Endothelial cell of umbilical vein (primary cell): ENCODE results near the gene PRKD2. TPM values are rescaled to one million over a fixed set of nuclear protein-coding genes. Genes with fewer than 3 reads are reported as not detected.

Experiments used
- BruUV-seq: library from RNA; stranded (reverse); fragments of 400-500 nt; replicated peaks from 2 replicates; lab custom pipeline; 2021; lab: Mats Ljungman, UMichigan
- CTCF ChIA-PET: fragments of 300-600, 350-600 bp; sonication (Branson Sonifier 250); formaldehyde crosslinking; loops from one replicate; lab custom pipeline; 2021; ENCODE audit warnings: antibody characterized with exemption, inconsistent platforms; lab: Charles Lee
- POLR2A ChIA-PET: fragments of 300-600, 350-600 bp; sonication (Branson Sonifier 250); formaldehyde crosslinking; loops from one replicate; lab custom pipeline; 2021; ENCODE audit warnings: antibody characterized with exemption, inconsistent platforms; lab: Charles Lee
- DNase-seq: peaks from one replicate; pipeline ENCODE4 v3.0.0-alpha.2; 2011; ENCODE audit warnings: low read depth, low spot score
- FAIRE-seq: peaks from 2 replicates; lab custom pipeline; 2011; peaks lifted over from hg19 to GRCh38; lab: Jason Lieb, UNC
- H2AFZ ChIP-seq: 2 replicates; pipeline ENCODE4 v1.6.0; 2012; ENCODE audit warnings: low read depth, low read length, control low read depth, inconsistent platforms
- H3K27ac ChIP-seq: 2 replicates; pipeline ENCODE4 v1.5.1; 2011; ENCODE audit warnings: low read depth, mild to moderate bottlenecking, control low read depth, low read length, moderate library complexity; ENCODE audit not compliant: insufficient read depth
- H3K27me3 ChIP-seq, 2 experiments: 2 replicates each; pipeline versions ENCODE4 v1.6.0 to v1.6.1; 2011; ENCODE audit warnings: low read length in 2 of 2, mixed read lengths in 1 of 2; ENCODE audit not compliant: control insufficient read depth in 2 of 2, insufficient read depth in 2 of 2
- H3K36me3 ChIP-seq, 2 experiments: 2 replicates in 1 of 2; 3 replicates in 1 of 2; pipeline ENCODE4 v1.5.1; 2011; ENCODE audit warnings: low read length in 2 of 2, mild to moderate bottlenecking in 1 of 2, moderate library complexity in 1 of 2; ENCODE audit not compliant: control insufficient read depth in 2 of 2, insufficient read depth in 2 of 2; ENCODE audit errors: extremely low read depth in 1 of 2
- H3K4me1 ChIP-seq: 3 replicates; pipeline ENCODE4 v1.5.1; 2011; ENCODE audit warnings: mild to moderate bottlenecking, low read length; ENCODE audit not compliant: control insufficient read depth, insufficient read depth; ENCODE audit errors: extremely low read depth
- H3K4me2 ChIP-seq: 2 replicates; pipeline ENCODE4 v1.6.1; 2011; ENCODE audit warnings: low read length, control low read depth, mixed read lengths; ENCODE audit not compliant: insufficient read depth
- H3K4me3 ChIP-seq, 3 experiments: fragments of 200-600 bp in 1 of 3; sonication (generic), shearing (Covaris generic) in 1 of 3; replicated peaks in 1 of 3; 2 replicates each; pipeline ENCODE4 v1.5.1; 2011 to 2016; ENCODE audit warnings: control low read depth in 3 of 3, low read length in 3 of 3, mild to moderate bottlenecking in 2 of 3, inconsistent platforms in 1 of 3, low read depth in 1 of 3, moderate library complexity in 1 of 3; ENCODE audit not compliant: insufficient read depth in 1 of 3
- H3K79me2 ChIP-seq: 2 replicates; pipeline ENCODE4 v1.6.0; 2012; ENCODE audit warnings: low read length, inconsistent platforms; ENCODE audit not compliant: control insufficient read depth, insufficient read depth
- H3K9ac ChIP-seq: replicated peaks from 2 replicates; pipeline ENCODE3; 2011; ENCODE audit warnings: low read length, control low read depth; ENCODE audit not compliant: insufficient read depth; ENCODE audit errors: extremely low read depth
- H3K9me1 ChIP-seq: replicated peaks from 3 replicates; pipeline ENCODE4 v1.6.0; 2011; ENCODE audit warnings: mild to moderate bottlenecking, low read length; ENCODE audit not compliant: control insufficient read depth, insufficient read depth; ENCODE audit errors: extremely low read depth
- H3K9me3 ChIP-seq: replicated peaks from 2 replicates; pipeline ENCODE4 v1.5.1; 2012; ENCODE audit warnings: low read length, inconsistent platforms; ENCODE audit not compliant: control insufficient read depth, insufficient read depth
- H4K20me1 ChIP-seq: replicated peaks from 2 replicates; pipeline ENCODE3; 2011; ENCODE audit warnings: mild to moderate bottlenecking, low read length; ENCODE audit not compliant: control insufficient read depth, insufficient read depth; ENCODE audit errors: extremely low read depth
- EZH2 ChIP-seq: IDR thresholded peaks from 2 replicates; pipeline ENCODE4 v1.6.1; 2012; ENCODE audit warnings: borderline replicate concordance, low read depth, mild to moderate bottlenecking, moderate library complexity, low read length, inconsistent platforms; ENCODE audit not compliant: severe bottlenecking
- FOS ChIP-seq: IDR thresholded peaks from 2 replicates; pipeline ENCODE4 v1.6.1; 2011; ENCODE audit warnings: mild to moderate bottlenecking, low read length, moderate library complexity, borderline replicate concordance; ENCODE audit not compliant: insufficient read depth
- GATA2 ChIP-seq: IDR thresholded peaks from 2 replicates; pipeline ENCODE4 v1.7.0; 2011; ENCODE audit warnings: low read depth, mild to moderate bottlenecking, moderate library complexity, mixed read lengths, low read length; ENCODE audit not compliant: insufficient read length, insufficient read depth
- JUN ChIP-seq: IDR thresholded peaks from 2 replicates; pipeline ENCODE4 v1.6.1; 2011; ENCODE audit warnings: borderline replicate concordance, low read depth; ENCODE audit not compliant: insufficient read length, insufficient read depth
- MYC ChIP-seq: IDR thresholded peaks from one replicate; pipeline ENCODE4 v1.6.1; 2011; ENCODE audit warnings: mild to moderate bottlenecking, low read depth, low read length
- POLR2A ChIP-seq: IDR thresholded peaks from 2 replicates; pipeline ENCODE4 v1.6.1; 2012; ENCODE audit warnings: low read depth, mild to moderate bottlenecking, control low read depth, low read length
- POLR2AphosphoS5 ChIP-seq: IDR thresholded peaks from 2 replicates; pipeline ENCODE4 v1.6.1; 2012; ENCODE audit warnings: low read depth, mild to moderate bottlenecking, control low read depth, low read length, moderate library complexity; ENCODE audit not compliant: insufficient read depth
- dilution Hi-C: fragments of 300-500 bp; cut with MboI; formaldehyde crosslinking; loops from one replicate; pipeline ENCODE4 v1.15.0; 2019; ENCODE audit warnings: low sequenced_read_pairs; ENCODE audit not compliant: extremely low pct_ligation_motif_present
- intact Hi-C: fragments of 100-400 bp; cut with micrococcal nuclease; formaldehyde crosslinking; loops from one replicate; pipeline ENCODE4 v1.10.0; 2022
- polyA plus RNA-seq, 4 experiments: library from polyadenylated mRNA; depleted of rRNA in 3 of 4; stranded (reverse) in 3 of 4; unstranded in 1 of 4; fragments of >200 nt; gene quantifications; 2 replicates each; pipeline versions ENCODE4 v1.2.1 to v1.2.3, GENCODE V29; 2011 to 2012; ENCODE audit warnings: missing spikeins in 1 of 4
- total RNA-seq: library from RNA; stranded (reverse); gene quantifications from 2 replicates; pipeline ENCODE4 v1.2.3, GENCODE V29; 2021
- TF ChIP-seq, protein P1 (sequence below): IDR thresholded peaks from 2 replicates; pipeline ENCODE4 v1.6.1; 2011; ENCODE audit not compliant: insufficient read depth, insufficient read length
- TF ChIP-seq, protein P2 (sequence below), 2 donors: IDR thresholded peaks; 1 replicate in 1 of 2; 2 replicates in 1 of 2; pipeline ENCODE4 v1.5.1; 2011; ENCODE audit warnings: low read length in 2 of 2, mild to moderate bottlenecking in 2 of 2, moderate library complexity in 2 of 2, control low read depth in 1 of 2, inconsistent platforms in 1 of 2, low read depth in 1 of 2; ENCODE audit not compliant: insufficient read depth in 1 of 2; ENCODE audit errors: extremely low read depth in 1 of 2

Gene PRKD2
- total and polyA plus RNA-seq, 2 donors (not counting 3 experiments of a cell fraction or from before 2014, with no cell fraction given), result 40.4 to 94.9 TPM

DNA sequence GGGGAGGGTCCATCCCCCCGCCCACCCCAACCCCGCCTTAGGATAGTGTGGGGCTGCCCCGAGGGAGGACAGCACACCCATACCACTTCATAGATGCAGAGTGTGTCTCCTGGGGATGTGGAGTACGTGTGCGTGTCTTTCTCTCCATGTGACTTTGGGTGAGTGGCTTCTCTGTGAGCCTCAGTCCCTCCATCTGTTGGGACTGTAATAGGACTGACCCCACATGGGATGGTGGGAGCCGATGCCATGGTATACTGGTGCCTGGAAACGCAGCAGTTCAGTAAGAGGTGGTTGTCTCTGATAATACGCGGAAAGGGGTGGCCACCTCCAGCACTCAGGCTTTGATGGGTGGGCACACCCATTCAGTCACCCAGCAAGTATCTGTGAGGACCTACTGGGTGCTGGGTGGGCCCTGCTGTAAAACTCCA lies 816 bp upstream of the PRKD2 start:
- H3K79me2 ChIP-seq, result peaks cover 32% of the 10 kb centered on the region
- no peaks in the 10 kb centered on the region for H3K9me1 ChIP-seq
- no peak overlapping the region for H3K4me2 ChIP-seq
- TF ChIP-seq EZH2 (no peak), JUN (no peak), POLR2A (no peak), MYC (no peak), POLR2AphosphoS5 (no peak), GATA2 (no peak), FOS (no peak)
- TF ChIP-seq, protein P1, sequence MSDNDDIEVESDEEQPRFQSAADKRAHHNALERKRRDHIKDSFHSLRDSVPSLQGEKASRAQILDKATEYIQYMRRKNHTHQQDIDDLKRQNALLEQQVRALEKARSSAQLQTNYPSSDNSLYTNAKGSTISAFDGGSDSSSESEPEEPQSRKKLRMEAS, result no peak
- TF ChIP-seq, protein P2, sequence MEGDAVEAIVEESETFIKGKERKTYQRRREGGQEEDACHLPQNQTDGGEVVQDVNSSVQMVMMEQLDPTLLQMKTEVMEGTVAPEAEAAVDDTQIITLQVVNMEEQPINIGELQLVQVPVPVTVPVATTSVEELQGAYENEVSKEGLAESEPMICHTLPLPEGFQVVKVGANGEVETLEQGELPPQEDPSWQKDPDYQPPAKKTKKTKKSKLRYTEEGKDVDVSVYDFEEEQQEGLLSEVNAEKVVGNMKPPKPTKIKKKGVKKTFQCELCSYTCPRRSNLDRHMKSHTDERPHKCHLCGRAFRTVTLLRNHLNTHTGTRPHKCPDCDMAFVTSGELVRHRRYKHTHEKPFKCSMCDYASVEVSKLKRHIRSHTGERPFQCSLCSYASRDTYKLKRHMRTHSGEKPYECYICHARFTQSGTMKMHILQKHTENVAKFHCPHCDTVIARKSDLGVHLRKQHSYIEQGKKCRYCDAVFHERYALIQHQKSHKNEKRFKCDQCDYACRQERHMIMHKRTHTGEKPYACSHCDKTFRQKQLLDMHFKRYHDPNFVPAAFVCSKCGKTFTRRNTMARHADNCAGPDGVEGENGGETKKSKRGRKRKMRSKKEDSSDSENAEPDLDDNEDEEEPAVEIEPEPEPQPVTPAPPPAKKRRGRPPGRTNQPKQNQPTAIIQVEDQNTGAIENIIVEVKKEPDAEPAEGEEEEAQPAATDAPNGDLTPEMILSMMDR (IDR thresholded peaks at IDR 0.05; ENCODE audit: extremely low read depth in 1 of 2, insufficient read depth in 1 of 2, low read depth in 1 of 2, low read length in 2 of 2), result no peak
- POLR2A ChIA-PET, result no interaction called here
- H2AFZ ChIP-seq, result no peak overlapping the region
- CTCF ChIA-PET, result interaction anchor here (1.0 kb wide), 1 partner anchor 13 kb away, joined by 3 read pairs; no protein-coding TSS in a partner anchor
- FAIRE-seq (peak; percentile 52), DNase-seq (no peak)
- dilution Hi-C loops, result no loop called here
- intact Hi-C loops, result no loop called here
- peak overlapping the region in 2 of 3 experiments; percentile 40 to 85 for H3K4me3 ChIP-seq
- no peak overlapping the region for H3K9ac ChIP-seq
- peaks cover 42% of the 10 kb centered on the region for H3K4me1 ChIP-seq
- no TSS peak for BruUV-seq
- H3K9me3 ChIP-seq, result no peaks in the 10 kb centered on the region
- no peaks in the 10 kb centered on the region for H3K27me3 ChIP-seq
- peaks cover 6 to 27% of the 10 kb centered on the region in 2 experiments for H3K36me3 ChIP-seq
- H4K20me1 ChIP-seq, result no peaks in the 10 kb centered on the region
- peak overlapping the region; percentile 13 for H3K27ac ChIP-seq
